K562 (cell line): ENCODE data around the gene PPTC7. TPM values are rescaled to one million over a fixed set of nuclear protein-coding genes. Genes with fewer than 3 reads are reported as not detected.
A peak's percentile ranks its signal among the peaks of the same experiment; 100 is the strongest.

Source experiments
- ATF4 ChIP-seq: fragments of 450-650 bp; formaldehyde crosslinking; IDR thresholded peaks from 2 replicates; pipeline ENCODE4 v1.4.0; 2022; ENCODE audit warnings: mild to moderate bottlenecking, moderate library complexity
- CBX5 ChIP-seq: IDR thresholded peaks from 2 replicates; pipeline ENCODE4 v1.6.1; 2014; ENCODE audit warnings: low read depth, borderline replicate concordance
- CEBPB ChIP-seq: fragments of 450-650 bp; IDR thresholded peaks from 2 replicates; pipeline ENCODE4 v1.6.1; 2016; ENCODE audit warnings: missing genetic modification characterization, missing compliant biosample characterization
- CREB1 ChIP-seq, 2 experiments: sonication (generic) in 1 of 2; formaldehyde crosslinking in 1 of 2; IDR thresholded peaks; 2 replicates each; pipeline versions ENCODE4 v1.6.1 to v1.8.0; 2012 to 2022; ENCODE audit warnings: inconsistent platforms in 1 of 2, mild to moderate bottlenecking in 1 of 2, missing genetic modification reagents in 1 of 2, moderate library complexity in 1 of 2
- CREM ChIP-seq: IDR thresholded peaks from 2 replicates; pipeline ENCODE4 v1.6.1; 2014; ENCODE audit warnings: antibody characterized with exemption, low read depth
- CSDE1 ChIP-seq, 2 experiments: fragments of 450-650 bp; IDR thresholded peaks; 2 replicates each; pipeline ENCODE4 v1.6.1; 2016; ENCODE audit warnings: mild to moderate bottlenecking in 1 of 2
- HINFP ChIP-seq: fragments of 450-650 bp; conservative IDR thresholded peaks from 2 replicates; pipeline ENCODE4 v1.6.1; 2016; ENCODE audit warnings: missing genetic modification characterization, low read depth, mild to moderate bottlenecking, control low read depth, missing compliant biosample characterization
- IRF1 ChIP-seq: sonication (generic); formaldehyde crosslinking; IDR thresholded peaks from 2 replicates; pipeline ENCODE4 v1.8.0; 2022; ENCODE audit warnings: missing genetic modification reagents, mild to moderate bottlenecking, borderline replicate concordance
- KHSRP ChIP-seq: fragments of 450-650 bp; IDR thresholded peaks from 2 replicates; pipeline ENCODE4 v1.6.1; 2017
- KLF13 ChIP-seq: fragments of 450-650 bp; IDR thresholded peaks from 2 replicates; pipeline ENCODE4 v1.6.1; 2016; ENCODE audit warnings: missing genetic modification characterization, low read depth, mild to moderate bottlenecking, missing compliant biosample characterization, moderate library complexity, borderline replicate concordance
- MYNN ChIP-seq, 2 experiments: sonication (generic); formaldehyde crosslinking in 1 of 2; IDR thresholded peaks; 2 replicates each; pipeline versions ENCODE4 v1.5.0 to v1.6.1; 2016 to 2020; ENCODE audit warnings: antibody characterized with exemption in 1 of 2, missing genetic modification reagents in 1 of 2
- NEUROD1 ChIP-seq: fragments of 150-350 bp; IDR thresholded peaks from 2 replicates; pipeline ENCODE4 v1.6.1; 2014; ENCODE audit warnings: borderline replicate concordance, low read length, low read depth; ENCODE audit not compliant: partially characterized antibody
- RB1 ChIP-seq: fragments of 450-650 bp; IDR thresholded peaks from 2 replicates; pipeline ENCODE4 v1.6.1; 2017; ENCODE audit warnings: low read depth, mild to moderate bottlenecking
- SAFB ChIP-seq: fragments of 200-400 bp; formaldehyde crosslinking; IDR thresholded peaks from 2 replicates; pipeline ENCODE4 v1.6.1; 2017; ENCODE audit warnings: low read depth, low read length, borderline replicate concordance
- SAP30 ChIP-seq: fragments of 200-600 bp; sonication (generic); IDR thresholded peaks from 2 replicates; pipeline ENCODE4 v1.6.1; 2012; ENCODE audit warnings: borderline replicate concordance, low read depth, mild to moderate bottlenecking, moderate library complexity, low read length, control low read depth, inconsistent platforms; ENCODE audit not compliant: insufficient read depth, poor library complexity, severe bottlenecking
- TFAP4 ChIP-seq: sonication (generic); formaldehyde crosslinking; IDR thresholded peaks from 2 replicates; pipeline ENCODE4 v1.8.0; 2022; ENCODE audit warnings: missing genetic modification reagents, mild to moderate bottlenecking, moderate library complexity, borderline replicate concordance
- ZBTB9 ChIP-seq: fragments of 450-650 bp; formaldehyde crosslinking; IDR thresholded peaks from 2 replicates; pipeline ENCODE4 v1.4.0; 2020; ENCODE audit warnings: mild to moderate bottlenecking, moderate library complexity
- ZFX ChIP-seq: sonication (generic); formaldehyde crosslinking; IDR thresholded peaks from 2 replicates; pipeline ENCODE4 v1.8.0; 2022; ENCODE audit warnings: mild to moderate bottlenecking, missing genetic modification reagents, moderate library complexity
- ZKSCAN8 ChIP-seq: fragments of 200-800 bp; sonication (Bioruptor generic); IDR thresholded peaks from 2 replicates; pipeline ENCODE4 v1.6.1; 2016; ENCODE audit warnings: missing genetic modification characterization, missing compliant biosample characterization
- ZNF143 ChIP-seq: sonication (generic); formaldehyde crosslinking; IDR thresholded peaks from 2 replicates; pipeline ENCODE4 v1.9.0; 2022; ENCODE audit warnings: mild to moderate bottlenecking, missing genetic modification reagents
- polyA plus RNA-seq, 8 experiments: library from polyadenylated mRNA; depleted of rRNA in 4 of 8; stranded (reverse) in 5 of 8; unstranded in 3 of 8; fragments of >200 nt; fragmentation: Nextera tagmentation in 2 of 8; fragmentation: Illumina TruSeq in 1 of 8; extraction: Ambion mirVana in 2 of 8; extraction: Trizol in 1 of 8; gene quantifications; 2 replicates each; pipeline versions ENCODE4 v1.2.1 to v1.2.3, GENCODE V29; 2011 to 2014; ENCODE audit warnings: inconsistent platforms in 1 of 8, missing spikeins in 1 of 8
- total RNA-seq, 7 experiments: library from RNA; depleted of rRNA in 6 of 7; stranded (reverse); fragments of >200 nt in 6 of 7; fragmentation: Illumina TruSeq in 2 of 7; extraction: Trizol in 2 of 7; gene quantifications; 2 replicates each; pipeline versions ENCODE4 v1.2.1 to v1.2.3, GENCODE V29; 2011 to 2021; ENCODE audit warnings: low replicate concordance in 1 of 7

PPTC7 gene
- total and polyA plus RNA-seq, 9 of the 15 experiments (the other 6 are each of a cell fraction or from before 2014, with no cell fraction given), result 2.6 to 23.1 (median 11.9) TPM

- 0 out of 2 replicates have a peak, but pooled peaks have one; percentile 21 for TF ChIP-seq ZBTB9 (CRISPR knock-in tag)
- peak; percentile 98 for TF ChIP-seq ZFX
- TF ChIP-seq KHSRP, result no peak
- TF ChIP-seq ATF4 (CRISPR knock-in tag), result no peak
- peak; percentile 67; the same call in 1 of the 2 replicates for TF ChIP-seq TFAP4 (CRISPR knock-in tag)
- TF ChIP-seq IRF1 (CRISPR knock-in tag), result no peak
- peak; percentile 72; the same call in 1 of the 2 replicates for TF ChIP-seq HINFP
- TF ChIP-seq CREB1 (IDR thresholded peaks at IDR 0.05), result 0 out of 2 replicates have a peak, but pooled peaks have one; percentile 7
- no peak for TF ChIP-seq CREB1 (CRISPR knock-in tag; IDR thresholded peaks at IDR 0.05)
- TF ChIP-seq CEBPB (tag), result no peak
- TF ChIP-seq CREM, result 0 out of 2 replicates have a peak, but pooled peaks have one; percentile 33
- peak in 1 of 2 experiments; percentile 62; a peak in 2 of 4 replicates for TF ChIP-seq CSDE1 (IDR thresholded peaks at IDR 0.05)
- peak; percentile 90 for TF ChIP-seq SAP30
- no peak for TF ChIP-seq SAFB
- peak; percentile 31; the same call in 1 of the 2 replicates for TF ChIP-seq CBX5
- peak; percentile 44; the same call in 1 of the 2 replicates for TF ChIP-seq MYNN (IDR thresholded peaks at IDR 0.05)
- TF ChIP-seq MYNN (CRISPR knock-in tag; IDR thresholded peaks at IDR 0.05), result no peak
- peak; percentile 64 for TF ChIP-seq NEUROD1
- 0 out of 2 replicates have a peak, but pooled peaks have one; percentile 54 for TF ChIP-seq RB1
- TF ChIP-seq ZKSCAN8 (CRISPR knock-in tag), result peak; percentile 88
- peak; percentile 77 for TF ChIP-seq KLF13 (tag)
- TF ChIP-seq ZNF143 (CRISPR knock-in tag), result peak; percentile 87
These were observed 30.9 kb upstream of the PPTC7 start, which contains the start of gene TCTN1 (continued) for GRCh38 chr12:110613771-110614684.
